ENCODE results near the gene CRAT.
"Not testable (repeated sequence)": the region's sequence is repeated elsewhere in the genome, so short reads cannot be mapped to it uniquely, and the experiment has no call there.

The CRAT gene

GRCh38 chr9:129139233-129139992 lies 28.8 kb upstream of the CRAT start:
- in situ Hi-C loops (cut with MboI; ENCODE audit: low sequenced_read_pairs): loop anchor here (10.0 to 25.0 kb wide), 2 partner anchors 475 to 648 kb away; no protein-coding TSS in a partner anchor

GRCh38 chr9:129138476-129139232 lies 28.1 kb upstream of the CRAT start:
- in situ Hi-C loops (cut with MboI; ENCODE audit: low sequenced_read_pairs): loop anchor here (10.0 to 25.0 kb wide), 2 partner anchors 476 to 649 kb away; no protein-coding TSS in a partner anchor

- in situ Hi-C loops (cut with MboI; ENCODE audit: low sequenced_read_pairs): loop anchor here (10.0 to 25.0 kb wide), 2 partner anchors 477 to 649 kb away; no protein-coding TSS in a partner anchor
Measured at GRCh38 chr9:129138144-129138462, 27.5 kb upstream of the CRAT start.

- in situ Hi-C loops (cut with MboI; ENCODE audit: low sequenced_read_pairs): loop anchor here (10.0 to 25.0 kb wide), 2 partner anchors 477 to 650 kb away; no protein-coding TSS in a partner anchor
Measured at GRCh38 chr9:129137292-129138143, 26.9 kb upstream of the CRAT start.

- in situ Hi-C loops (cut with MboI; ENCODE audit: low sequenced_read_pairs): loop anchor here (10.0 to 25.0 kb wide), 2 partner anchors 478 to 651 kb away; no protein-coding TSS in a partner anchor
Measured at GRCh38 chr9:129136446-129137035, 25.9 kb upstream of the CRAT start.

- in situ Hi-C loops (cut with MboI; ENCODE audit: low sequenced_read_pairs): loop anchor here (10.0 to 25.0 kb wide), 2 partner anchors 479 to 652 kb away; no protein-coding TSS in a partner anchor
Measured at GRCh38 chr9:129135476-129135875, 24.9 kb upstream of the CRAT start.

GRCh38 chr9:129133082-129133481 lies 22.5 kb upstream of the CRAT start:
- in situ Hi-C loops (cut with MboI; ENCODE audit: low sequenced_read_pairs): loop anchor here (10.0 to 25.0 kb wide), 2 partner anchors 482 to 654 kb away; no protein-coding TSS in a partner anchor

- in situ Hi-C loops (cut with MboI; ENCODE audit: low sequenced_read_pairs): loop anchor here (10.0 to 25.0 kb wide), 2 partner anchors 483 to 656 kb away; no protein-coding TSS in a partner anchor
Measured at GRCh38 chr9:129131300-129132145, 20.9 kb upstream of the CRAT start.

GRCh38 chr9:129130791-129131190 lies 20.2 kb upstream of the CRAT start:
- in situ Hi-C loops (cut with MboI; ENCODE audit: low sequenced_read_pairs): loop anchor here (10.0 to 25.0 kb wide), 2 partner anchors 484 to 657 kb away; no protein-coding TSS in a partner anchor

- in situ Hi-C loops (cut with MboI; ENCODE audit: low sequenced_read_pairs): loop anchor here (10.0 to 25.0 kb wide), 2 partner anchors 485 to 657 kb away; no protein-coding TSS in a partner anchor
Measured at GRCh38 chr9:129130271-129130670, 19.7 kb upstream of the CRAT start.

- in situ Hi-C loops (cut with MboI; ENCODE audit: low sequenced_read_pairs): loop anchor here (25.0 kb wide), 1 partner anchor 659 kb away; no protein-coding TSS in a partner anchor
Measured at GRCh38 chr9:129128689-129129088, 18.1 kb upstream of the CRAT start.

- in situ Hi-C loops (cut with MboI; ENCODE audit: low sequenced_read_pairs): loop anchor here (25.0 kb wide), 1 partner anchor 660 kb away; no protein-coding TSS in a partner anchor
Measured at GRCh38 chr9:129126749-129127618, 16.4 kb upstream of the CRAT start.

- in situ Hi-C loops (cut with MboI; ENCODE audit: low sequenced_read_pairs): loop anchor here (25.0 kb wide), 1 partner anchor 662 kb away; no protein-coding TSS in a partner anchor
Measured at GRCh38 chr9:129125478-129125877, 14.9 kb upstream of the CRAT start.

- in situ Hi-C loops (cut with MboI; ENCODE audit: low sequenced_read_pairs): loop anchor here (25.0 kb wide), 1 partner anchor 663 kb away; no protein-coding TSS in a partner anchor
Measured at GRCh38 chr9:129124506-129125069, 14.0 kb upstream of the CRAT start.

- in situ Hi-C loops (cut with MboI; ENCODE audit: low sequenced_read_pairs): not testable (repeated sequence)
Measured at GRCh38 chr9:129122976-129123375, 12.4 kb upstream of the CRAT start.

- in situ Hi-C loops (cut with MboI; ENCODE audit: low sequenced_read_pairs): no loop called here
Measured at GRCh38 chr9:129122133-129122532, 11.5 kb upstream of the CRAT start.

- in situ Hi-C loops (cut with MboI; ENCODE audit: low sequenced_read_pairs): no loop called here
Measured at GRCh38 chr9:129121483-129121882, 10.9 kb upstream of the CRAT start.

GRCh38 chr9:129118799-129119198 lies 8.2 kb upstream of the CRAT start:
- in situ Hi-C loops (cut with MboI; ENCODE audit: low sequenced_read_pairs): no loop called here
